Left forelimb (tissue), 1 donor: ENCODE data around the gene CFAP77.
"Not testable (repeated sequence)": the region's sequence is repeated elsewhere in the genome, so short reads cannot be mapped to it uniquely, and the experiment has no call there.

Experiments used
- DNase-seq: peaks from one replicate; pipeline ENCODE4 v3.0.0-alpha.2; 2018; ENCODE audit warnings: low spot score

The CFAP77 gene

GRCh38 chr9:132409828-132410528 lies at the start of gene CFAP77:
Gene CFAP77, plus strand, starts transcription at chr9:132410211. Its CDS starts 61 bp downstream, at chr9:132410272.
- DNase-seq, result peak; percentile 73

- DNase-seq, result no peak
Measured at GRCh38 chr9:132364068-132364467, 45.9 kb upstream of the CFAP77 start.

DNA sequence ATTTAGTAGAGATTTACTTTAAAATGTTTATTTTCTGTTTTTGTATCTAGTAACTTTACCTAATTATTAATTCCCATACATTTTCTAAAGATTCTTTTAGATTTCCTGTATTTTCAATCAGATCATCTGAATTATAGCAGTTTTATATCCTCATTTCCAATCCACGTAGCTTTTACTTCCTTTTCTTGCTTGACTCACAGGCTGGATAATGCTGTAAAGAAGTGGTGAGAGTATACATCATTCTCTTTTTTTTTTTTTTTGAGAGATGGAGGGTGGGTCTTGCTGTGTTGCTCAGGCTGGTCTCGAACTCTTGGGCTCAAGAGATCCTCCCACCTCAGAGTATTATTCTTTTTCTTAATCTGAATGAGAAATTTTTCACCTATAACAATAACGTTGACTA lies 44.0 kb upstream of the CFAP77 start:
- DNase-seq, result no peak

GRCh38 chr9:132366481-132366880 lies 43.5 kb upstream of the CFAP77 start:
- DNase-seq, result no peak

DNA sequence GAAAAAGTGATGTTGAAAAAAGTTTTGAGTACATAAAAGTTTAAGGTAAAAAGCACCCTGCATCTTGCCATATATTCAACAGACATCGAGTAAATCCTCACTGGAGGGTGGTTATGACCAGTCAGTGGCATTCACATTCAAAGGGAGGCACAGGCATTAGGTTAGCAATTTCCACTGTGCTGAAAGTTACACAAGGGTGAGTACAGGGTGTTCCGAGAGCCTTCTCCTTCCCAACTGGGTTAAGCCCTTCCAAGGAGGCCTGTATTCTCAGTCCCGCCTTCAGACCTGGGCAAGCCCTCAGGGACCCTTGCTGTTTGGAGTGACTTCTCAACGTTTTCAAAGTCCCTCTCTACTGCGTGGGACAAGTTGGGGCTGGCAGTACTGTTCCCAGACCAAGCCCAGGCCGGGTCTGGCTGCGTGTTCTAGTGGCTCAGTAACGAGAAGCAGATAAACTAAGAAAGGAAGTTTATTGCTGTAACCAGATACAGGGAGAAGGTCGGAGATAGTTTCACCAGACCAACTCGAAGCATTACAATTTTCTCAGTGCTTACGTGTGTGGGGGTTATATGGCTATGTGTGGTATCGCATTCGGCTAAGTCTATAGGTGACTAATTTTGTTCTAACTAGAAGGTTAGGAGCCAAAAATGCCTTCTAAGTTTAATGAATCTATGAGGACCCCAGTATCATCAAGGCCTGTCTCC lies 42.2 kb upstream of the CFAP77 start:
- no peak for DNase-seq

DNA sequence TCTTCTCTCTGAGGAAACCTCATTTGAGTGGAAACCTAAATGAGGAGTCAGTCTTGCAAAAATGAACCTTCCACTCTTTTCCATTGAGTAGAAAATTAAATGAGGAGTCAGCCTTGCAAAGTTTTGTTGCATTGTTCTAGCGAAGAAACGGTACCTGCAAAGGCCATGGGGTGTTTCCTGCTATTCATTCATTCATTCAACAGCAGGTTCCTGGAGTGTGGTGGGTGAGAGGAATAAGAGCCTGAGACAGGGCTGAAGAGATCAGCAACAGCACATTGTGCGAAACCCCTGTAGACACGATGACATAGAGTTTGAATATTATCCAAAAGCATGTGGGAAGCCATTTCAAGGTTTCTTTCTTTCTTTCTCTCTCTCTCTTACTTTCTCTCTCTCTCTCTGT lies 40.6 kb upstream of the CFAP77 start:
- DNase-seq, result no peak

- no peak for DNase-seq
Measured at GRCh38 chr9:132370592-132370991, 39.4 kb upstream of the CFAP77 start.

- DNase-seq, result no peak
Measured at GRCh38 chr9:132372177-132373095, 37.6 kb upstream of the CFAP77 start.

GRCh38 chr9:132377769-132378168 lies 32.2 kb upstream of the CFAP77 start:
- not testable (repeated sequence) for DNase-seq

- not testable (repeated sequence) for DNase-seq
Measured at GRCh38 chr9:132378416-132378815, 31.6 kb upstream of the CFAP77 start.

- no peak for DNase-seq
Measured at GRCh38 chr9:132381966-132382541, 28.0 kb upstream of the CFAP77 start.

DNA sequence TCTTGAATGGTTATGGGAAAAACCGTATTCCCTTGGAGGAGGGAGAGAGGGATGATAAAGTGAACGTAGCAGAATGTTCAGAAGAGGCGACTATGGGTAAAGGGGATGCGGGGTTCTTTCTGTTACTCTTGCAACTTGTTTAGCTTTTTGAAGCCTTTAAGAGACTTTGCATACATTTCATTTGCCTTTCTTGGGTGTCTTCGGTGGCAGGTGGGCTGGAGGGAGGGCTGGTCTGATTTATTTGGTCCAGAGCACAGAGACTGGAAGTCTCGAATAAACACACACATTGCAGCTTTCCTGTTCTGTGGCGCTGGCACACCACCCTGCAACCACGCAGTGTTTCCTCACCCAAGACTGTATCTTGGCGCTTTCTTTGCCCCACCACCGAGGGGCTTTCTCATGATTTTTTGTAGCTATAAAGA lies 26.5 kb upstream of the CFAP77 start:
- DNase-seq, result no peak

GRCh38 chr9:132384376-132384775 lies 25.6 kb upstream of the CFAP77 start:
- DNase-seq, result no peak

GRCh38 chr9:132387133-132387532 lies 22.9 kb upstream of the CFAP77 start:
- DNase-seq, result no peak

DNA sequence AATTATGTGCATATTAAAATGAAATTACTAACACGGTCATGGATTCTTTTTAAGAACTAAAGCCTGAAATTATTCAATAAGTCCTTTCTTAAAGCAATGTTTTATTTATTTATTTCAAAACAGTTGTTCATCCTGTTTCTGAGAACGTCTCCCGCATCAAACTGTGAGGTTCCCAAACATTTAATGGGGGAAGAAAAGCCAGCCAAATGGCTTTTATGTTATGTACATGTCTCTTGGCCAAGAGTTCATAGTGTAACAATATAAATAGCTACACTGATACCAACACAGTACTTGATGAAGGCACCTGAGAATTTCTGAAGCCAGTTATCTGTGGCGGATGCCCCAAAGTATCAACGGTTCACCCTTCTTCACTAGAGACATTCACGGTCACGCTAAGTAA lies 19.0 kb upstream of the CFAP77 start:
- no peak for DNase-seq

DNA sequence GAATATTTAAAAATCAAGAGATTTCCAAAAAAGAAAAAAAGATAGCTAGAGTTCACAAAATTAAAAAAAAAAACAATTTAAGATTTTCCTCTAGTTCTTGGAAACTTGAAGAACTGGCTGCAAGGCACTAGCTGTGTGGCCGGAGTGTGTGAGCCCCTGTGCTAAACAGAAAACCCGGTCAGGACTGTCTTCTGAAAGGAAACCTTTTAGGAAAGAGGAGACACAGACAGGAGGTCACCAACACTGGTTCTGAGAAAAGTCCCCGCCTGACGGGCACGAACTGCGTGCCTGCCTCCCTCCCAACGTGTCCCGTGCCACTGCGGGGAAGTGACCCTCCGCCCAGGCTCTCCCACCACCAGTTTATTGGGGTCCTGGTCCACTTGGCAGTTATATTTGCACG lies 18.6 kb upstream of the CFAP77 start:
- no peak for DNase-seq

DNA sequence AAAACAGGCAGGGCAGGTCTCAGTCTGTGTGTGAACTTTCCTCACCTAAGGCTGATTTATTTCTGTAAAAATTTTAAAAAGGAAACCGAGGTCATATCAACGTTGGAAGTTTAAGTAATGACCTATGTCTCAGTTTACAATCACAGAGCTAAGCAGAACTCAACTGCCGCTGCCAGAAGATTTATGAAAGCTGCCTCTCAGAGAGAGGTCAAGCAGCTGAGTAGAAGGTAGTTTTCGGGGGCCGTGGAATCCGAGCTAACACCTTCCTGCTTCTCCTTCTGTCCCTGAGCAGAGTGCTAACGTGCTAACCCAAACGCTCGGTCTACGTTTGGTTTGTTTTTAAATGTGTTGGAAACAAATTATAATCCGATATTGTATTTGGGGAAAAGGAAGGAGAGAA lies 14.5 kb upstream of the CFAP77 start:
- no peak for DNase-seq

- no peak for DNase-seq
Measured at GRCh38 chr9:132401824-132402223, 8.2 kb upstream of the CFAP77 start.

DNA sequence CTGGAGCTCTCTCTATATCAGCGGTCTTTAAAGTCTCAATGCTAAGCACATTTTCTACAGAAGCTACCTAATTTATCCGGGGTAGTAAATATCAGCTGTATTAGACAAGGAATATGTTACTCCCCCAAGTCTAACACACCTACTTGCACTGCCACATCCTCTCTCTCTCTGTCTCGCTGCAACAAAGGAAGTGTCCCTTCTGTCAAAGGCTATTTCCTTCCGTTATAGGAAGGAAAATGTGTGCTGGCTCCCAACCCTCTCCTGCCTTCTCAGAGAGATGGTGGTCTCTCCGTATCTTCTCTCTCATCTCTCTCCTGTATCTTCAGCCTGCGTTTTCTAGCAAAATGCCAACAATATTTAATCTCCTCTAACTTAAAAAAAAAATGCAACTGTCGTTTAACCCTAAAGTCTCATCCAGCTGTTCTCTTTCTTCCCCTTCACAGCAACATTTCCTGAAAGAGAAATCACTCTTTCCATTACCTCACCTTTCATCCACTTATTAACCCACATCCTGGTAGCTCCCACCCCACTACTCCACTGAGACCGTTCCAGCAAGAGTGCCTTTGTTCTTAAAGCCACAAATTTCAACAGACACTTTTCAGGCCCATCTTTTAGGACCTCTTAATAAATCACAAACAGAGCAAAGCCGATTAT lies 5.7 kb upstream of the CFAP77 start:
- no peak for DNase-seq

GRCh38 chr9:132406554-132407122 lies 3.4 kb upstream of the CFAP77 start, which contains the start of gene TTF1:
Gene TTF1, minus strand, starts transcription at chr9:132406840. Its CDS starts 4,019 bp downstream, at chr9:132402821.
- peak; percentile 92 for DNase-seq

- no peak for DNase-seq
Measured at GRCh38 chr9:132407196-132407595, 2.8 kb upstream of the CFAP77 start.
